SH-SY5Y (cell line): ENCODE measurements around the gene PDE4D.

Experiments used
- GATA2 ChIP-seq: IDR thresholded peaks from 2 replicates; pipeline ENCODE4 v1.6.1; 2011; ENCODE audit warnings: mild to moderate bottlenecking, low read depth, low read length
- GATA3 ChIP-seq: IDR thresholded peaks from 2 replicates; pipeline ENCODE4 v1.6.1; 2011; ENCODE audit warnings: low read depth, mild to moderate bottlenecking, low read length, moderate library complexity

Gene PDE4D

DNA sequence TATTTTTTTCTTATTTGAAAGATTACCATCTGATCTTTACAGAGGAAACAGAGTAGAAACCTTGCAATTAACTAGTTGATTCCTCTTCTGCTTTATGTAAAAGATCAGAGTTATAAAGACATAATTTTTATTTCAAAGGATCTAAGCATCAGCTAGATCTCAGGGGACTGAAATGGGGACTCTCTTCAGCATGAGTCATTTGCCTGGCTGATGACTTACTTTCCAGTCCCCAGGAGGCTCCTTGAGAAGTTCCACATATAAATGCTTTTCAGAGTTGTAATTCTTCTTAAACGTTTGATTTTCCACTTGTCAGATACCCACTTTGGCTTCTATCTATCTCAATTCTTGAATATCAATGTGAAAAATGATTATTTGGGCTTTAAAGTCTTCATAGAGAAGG, 921.2 kb downstream of the PDE4D start:
- TF ChIP-seq GATA3, result no peak
- no peak for TF ChIP-seq GATA2

DNA sequence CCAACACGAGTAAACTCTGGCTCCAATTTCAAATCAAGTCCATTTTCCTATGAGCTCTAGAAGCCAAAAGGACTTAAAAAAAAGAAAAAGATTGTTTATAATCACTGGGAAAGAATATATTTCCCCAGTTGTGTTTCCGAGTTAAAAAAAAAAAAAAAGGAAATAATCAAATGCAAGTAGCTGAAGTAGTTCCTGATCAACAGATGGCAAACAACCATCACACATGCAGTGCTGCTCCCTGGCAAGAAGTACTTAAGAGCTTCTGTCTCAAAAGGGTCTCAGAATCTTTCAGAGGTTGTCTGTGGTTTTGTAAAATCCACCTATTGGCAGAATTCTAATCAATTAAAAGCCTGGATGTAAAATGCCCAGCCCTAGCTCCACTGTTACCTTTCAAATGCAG, 922.8 kb downstream of the PDE4D start:
- TF ChIP-seq GATA3 (no peak), GATA2 (no peak)

DNA sequence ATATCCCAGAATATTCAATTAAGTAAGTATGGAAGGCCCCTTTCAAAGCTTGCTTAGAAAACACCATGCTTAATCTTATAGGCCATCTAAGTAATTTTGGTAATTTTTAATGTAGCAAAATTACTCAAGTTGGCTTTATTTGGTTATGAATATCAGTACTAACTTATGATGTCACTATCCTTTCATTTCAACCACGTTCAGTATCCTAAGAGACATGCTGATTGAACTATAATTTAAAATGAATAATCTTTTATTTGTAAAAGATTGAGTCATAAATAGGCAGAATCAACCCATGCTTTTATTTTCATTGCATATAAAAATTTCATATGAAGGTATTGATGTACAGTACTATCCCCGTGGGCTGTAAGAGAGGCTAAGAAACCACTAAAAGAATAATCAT, 923.7 kb downstream of the PDE4D start:
- TF ChIP-seq GATA2 (no peak), GATA3 (no peak)

DNA sequence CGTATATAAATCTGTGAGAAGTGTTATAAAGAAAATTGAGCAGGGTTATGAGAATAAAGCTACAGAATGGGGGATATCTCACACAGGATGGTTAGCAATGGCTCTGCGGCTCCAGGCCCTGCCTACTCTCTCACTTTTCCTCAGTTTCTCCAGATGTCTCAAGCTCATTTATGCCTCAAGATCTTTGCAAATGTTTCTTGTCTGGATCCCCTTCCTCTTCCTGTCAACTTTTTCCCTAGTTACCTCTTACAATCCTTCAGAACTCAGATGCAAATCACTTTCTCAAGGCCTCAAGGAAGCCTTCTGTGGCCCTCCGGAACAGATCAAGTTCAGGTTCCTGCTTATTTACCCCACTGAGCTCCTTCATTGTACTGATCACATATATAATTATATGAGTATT, 924.3 kb downstream of the PDE4D start:
- TF ChIP-seq GATA3, result no peak
- TF ChIP-seq GATA2, result no peak

DNA sequence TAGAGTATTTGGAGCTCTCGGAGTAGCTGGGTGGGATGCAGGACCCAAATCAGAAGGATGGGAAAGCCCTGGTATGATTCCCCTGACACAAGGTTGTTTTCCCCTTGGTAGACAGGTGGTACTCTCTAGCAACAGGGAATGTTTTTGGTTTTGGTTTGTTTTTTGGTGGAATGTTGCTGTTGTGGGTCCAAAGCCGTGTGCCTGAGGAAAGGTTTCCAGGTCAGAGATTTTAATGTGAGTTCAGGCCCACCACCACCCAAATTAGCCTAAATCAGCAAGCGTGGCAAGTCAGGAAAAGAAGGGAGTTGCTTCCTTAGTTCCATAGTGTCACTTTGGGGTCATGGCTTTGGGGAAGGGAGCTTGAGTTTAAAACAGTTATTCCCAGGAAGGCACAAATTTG, 925.2 kb downstream of the PDE4D start:
- TF ChIP-seq GATA3, result no peak
- TF ChIP-seq GATA2, result no peak

DNA sequence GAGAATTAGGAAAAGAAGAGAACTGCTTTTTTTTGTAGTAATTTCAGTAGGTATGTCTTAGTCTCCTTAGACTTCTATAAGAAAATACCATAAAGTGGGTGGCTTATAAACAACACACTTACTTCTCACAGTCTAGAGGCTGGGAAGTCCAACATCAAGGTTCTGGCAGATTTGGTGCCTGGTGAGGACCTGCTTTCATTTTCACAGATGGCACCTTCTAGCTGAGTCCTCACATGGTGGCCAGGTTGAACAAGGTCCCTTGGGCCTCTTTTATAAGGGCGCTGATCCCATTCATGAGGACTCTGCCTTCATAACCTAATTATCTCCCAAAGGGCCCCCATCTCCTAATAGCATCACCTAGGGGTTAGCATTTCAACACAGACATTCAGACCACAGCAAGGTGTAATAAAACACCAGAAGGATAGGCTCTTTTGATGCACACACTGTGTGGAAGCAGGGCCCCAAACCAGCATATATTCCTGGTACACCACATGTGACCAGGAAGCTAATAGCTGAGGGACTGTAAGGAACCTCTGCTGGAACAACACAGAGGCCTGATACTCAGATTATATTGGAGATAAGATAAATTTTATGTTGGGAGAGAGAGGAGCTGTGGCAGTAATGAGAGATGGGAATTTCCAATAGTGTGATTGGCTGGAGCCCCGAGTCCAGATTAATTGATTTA, 925.8 kb downstream of the PDE4D start:
- TF ChIP-seq GATA2 (no peak), GATA3 (no peak)

DNA sequence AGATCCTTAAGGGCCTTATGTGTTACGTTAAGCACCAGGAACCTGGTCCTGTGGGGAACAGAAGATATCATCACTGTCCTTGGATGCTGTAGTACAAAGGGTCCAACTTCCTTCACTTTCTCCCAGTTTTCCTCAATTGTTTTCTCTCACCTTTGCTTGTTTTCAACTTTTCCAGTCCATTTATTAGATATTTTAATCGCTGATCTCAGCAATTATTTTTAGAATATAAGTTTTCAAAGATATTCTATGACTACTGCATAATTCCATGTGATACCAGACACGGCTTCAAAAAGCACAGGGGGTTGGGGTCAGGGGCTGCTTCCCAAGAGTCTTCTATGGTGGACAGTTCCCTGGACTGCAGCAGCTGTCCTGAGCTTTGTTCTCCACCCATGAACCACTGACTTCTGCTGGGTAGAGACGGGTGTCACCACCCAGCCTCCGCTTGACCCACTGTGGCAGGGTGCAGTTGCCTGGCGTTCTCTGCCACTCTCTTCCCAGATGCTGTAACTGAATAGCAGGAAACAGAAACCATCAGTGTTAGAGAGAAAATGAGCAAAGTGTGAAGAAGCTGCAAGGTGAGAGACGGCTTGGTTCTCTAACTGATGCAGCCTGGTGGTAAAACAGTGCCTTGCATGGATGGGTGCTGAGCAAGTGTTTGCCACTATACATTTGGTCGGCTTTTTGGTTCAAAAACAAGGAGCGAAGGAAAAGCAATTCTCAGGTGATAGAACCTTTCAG, 927.7 kb downstream of the PDE4D start:
- no peak for TF ChIP-seq GATA3
- TF ChIP-seq GATA2, result no peak

DNA sequence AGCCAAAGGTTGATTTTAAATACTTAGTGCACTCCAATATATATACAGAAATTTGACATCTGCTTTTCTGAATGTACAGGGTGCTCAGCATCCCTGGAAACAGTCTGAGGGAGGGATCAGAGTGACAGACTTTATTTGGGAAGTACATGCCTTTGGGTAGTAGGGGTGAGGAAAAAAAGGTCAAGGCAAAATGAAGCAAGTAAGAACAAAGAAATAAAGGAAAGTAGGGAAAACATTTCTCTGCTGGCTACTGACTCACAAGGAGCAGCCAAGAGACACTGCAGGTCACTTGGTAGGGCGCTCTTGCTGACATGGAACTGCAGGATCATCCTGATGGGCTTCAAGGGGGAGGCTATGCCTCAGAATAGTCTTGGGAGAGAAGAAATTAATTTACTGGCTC, 929.7 kb downstream of the PDE4D start:
- TF ChIP-seq GATA2 (no peak), GATA3 (no peak)

DNA sequence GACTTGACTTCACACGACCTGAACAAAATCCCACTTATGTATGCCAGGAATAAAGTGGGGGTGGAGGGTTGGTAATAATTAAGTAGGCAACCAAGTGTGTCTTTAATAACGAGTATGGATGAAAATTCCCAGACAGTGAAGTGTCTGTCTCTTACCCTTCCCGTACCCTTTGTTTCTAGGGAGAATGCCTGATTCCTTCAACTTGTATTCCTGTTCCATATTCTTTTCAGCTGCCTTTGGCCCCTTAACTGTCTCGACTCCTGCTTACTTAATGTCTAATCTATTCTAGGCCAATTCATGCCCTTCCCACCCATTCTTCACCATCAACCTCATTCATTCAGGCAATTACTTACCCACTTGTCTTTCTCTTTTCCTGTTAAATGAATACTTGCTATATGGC, 930.2 kb downstream of the PDE4D start:
- TF ChIP-seq GATA3 (no peak), GATA2 (no peak)

DNA sequence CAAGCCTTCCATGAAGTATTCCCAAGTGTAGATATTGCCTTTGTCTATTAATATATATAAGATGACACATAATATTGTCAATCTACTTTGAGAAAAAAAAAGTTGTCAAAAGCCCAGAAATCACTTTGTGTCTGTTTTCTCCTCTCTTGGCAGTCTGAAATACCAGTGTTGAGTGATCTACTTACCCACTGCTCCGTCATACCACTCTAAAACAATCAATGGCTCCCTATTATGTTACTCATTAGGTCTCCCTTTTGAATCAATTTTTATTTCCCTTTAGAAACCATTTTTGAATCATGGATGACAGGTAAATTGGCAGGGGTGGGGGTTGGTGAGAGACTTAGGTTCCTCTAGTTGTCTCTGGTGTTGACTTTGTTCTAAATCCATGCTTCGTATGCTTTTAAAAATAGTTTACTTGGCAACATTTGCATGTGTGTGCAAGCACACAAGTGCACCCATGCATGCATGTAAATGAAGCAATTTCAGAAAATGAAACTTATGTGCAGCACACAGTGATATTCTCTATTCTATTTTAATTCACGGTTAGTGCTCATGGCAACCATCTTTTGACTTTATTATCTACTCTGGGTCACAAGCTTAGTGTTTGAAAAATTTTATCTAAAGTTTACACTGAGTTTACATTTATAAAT, 931.8 kb downstream of the PDE4D start:
- TF ChIP-seq GATA2 (no peak), GATA3 (no peak)

DNA sequence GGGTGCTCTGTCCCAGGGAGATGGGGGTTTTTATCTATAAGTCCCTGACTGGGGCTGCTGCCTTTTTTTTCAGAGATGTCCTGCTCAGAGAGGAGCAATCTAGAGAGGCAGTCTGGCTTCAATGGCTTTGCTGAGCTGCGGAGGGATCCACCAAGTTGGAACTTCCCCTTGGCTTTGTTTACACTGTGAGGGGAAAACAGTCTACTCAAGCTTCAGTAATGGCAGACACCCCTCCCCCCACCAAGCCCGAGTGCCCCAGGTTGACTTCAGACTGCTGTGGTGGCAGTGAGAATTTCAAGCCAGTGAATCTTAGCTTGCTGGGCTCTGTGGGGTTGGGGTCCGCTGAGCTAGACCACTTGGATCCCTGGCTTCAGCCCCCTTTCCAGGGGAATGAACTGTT, 934.8 kb downstream of the PDE4D start:
- TF ChIP-seq GATA3 (no peak), GATA2 (no peak)

DNA sequence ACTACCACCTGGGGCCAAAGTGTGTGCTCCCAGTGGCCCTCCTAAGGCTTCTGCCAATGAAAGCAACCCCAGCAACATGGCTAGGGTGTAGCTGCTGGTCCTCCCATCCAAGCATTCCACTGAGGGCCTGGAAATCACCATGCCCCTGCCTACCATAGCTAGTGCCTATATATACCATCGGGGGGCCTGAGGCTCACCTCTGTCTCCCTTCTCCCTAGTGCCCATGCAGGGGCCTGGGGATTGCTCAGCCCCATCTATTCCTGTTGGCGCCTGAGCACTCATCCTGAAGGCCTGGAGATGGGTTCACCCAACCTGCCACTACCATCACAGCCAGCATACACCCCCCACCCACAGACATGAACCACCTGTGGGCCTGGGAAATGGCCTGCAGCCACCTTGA, 943.3 kb downstream of the PDE4D start:
- TF ChIP-seq GATA2 (no peak), GATA3 (no peak)

DNA sequence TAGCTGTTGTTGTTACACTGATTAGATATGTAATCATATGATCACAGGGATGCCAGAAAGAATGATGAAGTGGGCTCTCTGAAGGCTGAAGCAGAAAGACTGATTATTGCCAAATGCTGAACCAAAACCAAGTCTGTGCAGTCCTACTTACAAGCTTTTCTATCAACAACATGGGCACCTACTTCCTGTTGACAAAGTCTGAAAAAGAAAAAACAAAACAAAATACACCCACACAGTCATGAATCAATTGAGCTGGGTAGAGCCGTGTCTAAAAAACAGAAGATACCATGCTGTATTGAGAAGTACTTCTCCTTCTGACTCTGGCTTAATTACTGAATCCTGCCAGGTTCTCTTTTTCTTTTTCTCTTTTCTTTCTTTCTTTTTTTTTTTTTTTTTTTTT, 947.3 kb downstream of the PDE4D start:
- TF ChIP-seq GATA2 (no peak), GATA3 (no peak)

DNA sequence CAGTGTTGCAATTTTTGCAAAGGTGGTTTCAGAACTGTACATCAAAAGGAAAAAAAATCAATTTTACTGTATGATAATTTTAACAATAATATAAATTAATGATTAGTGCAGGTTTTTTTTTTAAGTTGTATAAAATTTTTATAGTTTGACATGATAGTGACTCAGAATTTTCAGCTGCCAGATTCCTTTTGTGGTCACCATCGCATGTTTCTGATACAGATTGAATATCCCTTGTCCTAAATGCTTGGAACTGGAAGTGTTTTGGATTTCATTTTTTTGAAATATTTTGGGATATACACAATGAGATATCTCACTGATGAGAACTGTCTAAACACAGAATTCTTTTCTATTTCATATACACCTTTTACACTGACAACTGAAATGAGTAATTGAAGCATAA, 949.3 kb downstream of the PDE4D start:
- TF ChIP-seq GATA3 (no peak), GATA2 (no peak)

DNA sequence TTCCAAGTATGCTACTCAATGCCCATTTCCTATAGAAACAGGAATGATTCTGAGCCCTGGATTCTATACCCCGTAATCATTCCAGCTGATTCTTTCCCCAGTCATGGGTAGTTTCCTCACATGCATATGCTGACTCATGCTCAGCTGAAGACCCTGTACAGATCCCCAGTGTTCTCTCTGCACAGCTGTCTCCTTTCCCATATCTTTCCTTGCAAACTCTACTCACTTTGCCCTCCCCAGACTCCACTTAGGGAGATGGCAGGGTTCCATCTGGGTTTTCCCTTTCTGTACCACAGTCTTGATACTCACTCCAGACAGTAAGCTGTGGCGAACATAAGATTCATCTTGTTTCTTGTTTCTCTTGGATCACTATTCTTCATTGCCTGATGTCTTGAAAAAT, 953.1 kb downstream of the PDE4D start:
- TF ChIP-seq GATA2 (no peak), GATA3 (no peak)

DNA sequence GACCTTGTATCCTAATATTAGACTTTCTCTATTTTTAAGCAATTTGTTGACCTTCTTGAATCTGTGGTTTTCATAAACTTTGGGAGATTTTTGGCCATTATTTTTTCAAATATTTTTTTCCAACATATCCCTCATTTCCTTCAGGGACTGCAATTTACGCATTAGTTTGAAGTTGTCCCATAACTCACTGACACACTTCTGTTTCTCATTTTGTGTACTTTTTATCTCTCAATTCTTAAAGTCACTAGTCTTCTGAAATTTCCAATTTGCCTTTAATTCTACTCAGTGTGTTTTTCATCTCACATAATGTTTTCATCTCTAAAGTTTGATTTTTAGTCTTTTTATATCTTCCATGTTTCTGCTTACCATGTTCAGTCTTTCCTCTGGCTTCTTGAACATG, 953.9 kb downstream of the PDE4D start:
- no peak for TF ChIP-seq GATA2
- TF ChIP-seq GATA3, result no peak
